ENCODE data around the gene CHAT. TPM values are rescaled to one million over a fixed set of nuclear protein-coding genes. Genes with fewer than 3 reads are reported as not detected.

Gene CHAT
- total RNA-seq, 1 donor from 2014 or later: not detected

- ATAC-seq (ENCODE audit: poor library complexity) (no peak), DNase-seq (no peak)
- intact Hi-C loops (cut with DNase I): no loop called here
Measured at GRCh38 chr10:49690698-49691356, 77.0 kb downstream of the CHAT start.

GRCh38 chr10:49691588-49691987 lies 77.8 kb downstream of the CHAT start:
- intact Hi-C loops (cut with DNase I): no loop called here
- DNase-seq (no peak), ATAC-seq (ENCODE audit: poor library complexity) (no peak)

- no peak for ATAC-seq (ENCODE audit: poor library complexity)
- intact Hi-C loops (cut with DNase I): no loop called here
- DNase-seq: no peak
Measured at GRCh38 chr10:49694466-49694865, 80.6 kb downstream of the CHAT start.

- intact Hi-C loops (cut with DNase I): no loop called here
- ATAC-seq (ENCODE audit: poor library complexity) (no peak), DNase-seq (no peak)
Measured at GRCh38 chr10:49696311-49696710, 82.5 kb downstream of the CHAT start.

GRCh38 chr10:49698679-49699078 lies 84.8 kb downstream of the CHAT start:
- intact Hi-C loops (cut with DNase I): no loop called here

GRCh38 chr10:49700211-49700610 lies 86.4 kb downstream of the CHAT start:
- no peak for DNase-seq
- intact Hi-C loops (cut with DNase I): no loop called here
- no peak for ATAC-seq (ENCODE audit: poor library complexity)

More at GRCh38 chr10:49698679-49699078, 84.8 kb downstream of the CHAT start:
- DNase-seq: no peak
- ATAC-seq (ENCODE audit: poor library complexity): no peak

- DNase-seq (no peak), ATAC-seq (ENCODE audit: poor library complexity) (no peak)
- intact Hi-C loops (cut with DNase I): no loop called here
Measured at GRCh38 chr10:49700997-49701396, 87.2 kb downstream of the CHAT start.

GRCh38 chr10:49707585-49707984 lies 93.7 kb downstream of the CHAT start:
- intact Hi-C loops (cut with DNase I): no loop called here
- DNase-seq (no peak), ATAC-seq (ENCODE audit: poor library complexity) (no peak)

- ATAC-seq (ENCODE audit: poor library complexity): no peak
- no peak for DNase-seq
- intact Hi-C loops (cut with DNase I): no loop called here
Measured at GRCh38 chr10:49709934-49710333, 96.1 kb downstream of the CHAT start.

- DNase-seq (no peak), ATAC-seq (ENCODE audit: poor library complexity) (no peak)
- intact Hi-C loops (cut with DNase I): no loop called here
Measured at GRCh38 chr10:49710966-49711365, 97.1 kb downstream of the CHAT start.

GRCh38 chr10:49711481-49711880 lies 97.6 kb downstream of the CHAT start:
- intact Hi-C loops (cut with DNase I): no loop called here
- DNase-seq (no peak), ATAC-seq (ENCODE audit: poor library complexity) (no peak)

- intact Hi-C loops (cut with DNase I): no loop called here
- DNase-seq (no peak), ATAC-seq (ENCODE audit: poor library complexity) (no peak)
Measured at GRCh38 chr10:49713266-49713665, 99.4 kb downstream of the CHAT start.

Other genes starting within 250 kb of the CHAT start
- not detected for gene DRGX, start 217.9 kb upstream of the CHAT start, total RNA-seq
- gene ERCC6, start 74.9 kb upstream of the CHAT start, total RNA-seq: 25.3 TPM
- not detected for gene SLC18A3, start 3.7 kb upstream of the CHAT start, total RNA-seq
- not detected for gene C10orf53, start 65.6 kb downstream of the CHAT start, total RNA-seq
- 1.8 TPM for gene OGDHL, start 148.3 kb downstream of the CHAT start, total RNA-seq

Measured in Right ventricle myocardium superior (tissue), 1 donor.